ENCODE data around the gene RBMS3.
A peak's percentile ranks its signal among the peaks of the same experiment; 100 is the strongest.

Gene RBMS3

GRCh38 chr3:29279286-29279685, 1.6 kb upstream of the RBMS3 start:
- no peak for ATAC-seq

GRCh38 chr3:29279806-29280205, 1.1 kb upstream of the RBMS3 start:
- ATAC-seq, result no peak

GRCh38 chr3:29281094-29281343, 148 bp downstream of the RBMS3 start:
- no peak for ATAC-seq

GRCh38 chr3:29281344-29282241, 722 bp downstream of the RBMS3 start:
- ATAC-seq, result peak; percentile 78

GRCh38 chr3:29282427-29283230, 1.8 kb downstream of the RBMS3 start:
- peak; percentile 21 to 31 for ATAC-seq

- ATAC-seq, result peak; percentile 14 to 23
Observed at GRCh38 chr3:29283231-29284119, 2.6 kb downstream of the RBMS3 start.

GRCh38 chr3:29284497-29284896, 3.6 kb downstream of the RBMS3 start:
- no peak for ATAC-seq

GRCh38 chr3:29285471-29286071, 4.7 kb downstream of the RBMS3 start:
- ATAC-seq, result no peak

- no peak for ATAC-seq
Observed at GRCh38 chr3:29286478-29287240, 5.8 kb downstream of the RBMS3 start.

- no peak for ATAC-seq
Observed at GRCh38 chr3:29290596-29290995, 9.7 kb downstream of the RBMS3 start.

GRCh38 chr3:29291260-29291981, 10.6 kb downstream of the RBMS3 start:
- ATAC-seq, result no peak

GRCh38 chr3:29291982-29292363, 11.1 kb downstream of the RBMS3 start:
- ATAC-seq, result no peak

GRCh38 chr3:29293421-29293820, 12.6 kb downstream of the RBMS3 start:
- no peak for ATAC-seq

- ATAC-seq, result no peak
Observed at GRCh38 chr3:29297998-29298397, 17.1 kb downstream of the RBMS3 start.

- no peak for ATAC-seq
Observed at GRCh38 chr3:29301332-29302019, 20.6 kb downstream of the RBMS3 start.

GRCh38 chr3:29302619-29303018, 21.7 kb downstream of the RBMS3 start:
- no peak for ATAC-seq

- ATAC-seq, result no peak
Observed at GRCh38 chr3:29307295-29307694, 26.4 kb downstream of the RBMS3 start.

- no peak for ATAC-seq
Observed at GRCh38 chr3:29310865-29311264, 30.0 kb downstream of the RBMS3 start.

- ATAC-seq, result no peak
Observed at GRCh38 chr3:29311795-29312194, 30.9 kb downstream of the RBMS3 start.

- no peak for ATAC-seq
Observed at GRCh38 chr3:29312395-29312794, 31.5 kb downstream of the RBMS3 start.

All from activated CD4-positive, CD25-positive, alpha-beta regulatory T cell treated with anti-CD3 and anti-CD28 coated beads, Interleukin-2, amount 50 U/mL, for 24 hours (primary cell).